ENCODE measurements around the gene RELL2.

DNA sequence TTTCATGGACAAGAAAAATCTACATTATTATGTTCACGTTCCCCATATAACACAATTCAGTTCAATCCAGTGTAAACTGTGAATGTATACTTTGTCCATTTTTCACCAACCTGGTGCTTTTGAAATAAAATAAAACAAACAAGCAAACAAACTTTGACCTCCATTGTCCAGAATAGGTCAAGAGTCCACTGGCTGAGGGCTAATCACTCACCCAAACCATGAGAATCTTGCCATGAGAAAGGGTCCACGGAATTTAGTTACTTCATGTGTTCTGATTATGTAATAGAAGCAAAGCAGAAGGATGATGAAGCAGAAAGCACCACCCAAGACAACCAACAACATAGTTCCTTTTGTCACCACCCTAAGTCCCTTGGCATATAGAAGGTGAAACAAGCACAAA lies 46.7 kb upstream of the RELL2 start:
- TF ChIP-seq, protein P1, sequence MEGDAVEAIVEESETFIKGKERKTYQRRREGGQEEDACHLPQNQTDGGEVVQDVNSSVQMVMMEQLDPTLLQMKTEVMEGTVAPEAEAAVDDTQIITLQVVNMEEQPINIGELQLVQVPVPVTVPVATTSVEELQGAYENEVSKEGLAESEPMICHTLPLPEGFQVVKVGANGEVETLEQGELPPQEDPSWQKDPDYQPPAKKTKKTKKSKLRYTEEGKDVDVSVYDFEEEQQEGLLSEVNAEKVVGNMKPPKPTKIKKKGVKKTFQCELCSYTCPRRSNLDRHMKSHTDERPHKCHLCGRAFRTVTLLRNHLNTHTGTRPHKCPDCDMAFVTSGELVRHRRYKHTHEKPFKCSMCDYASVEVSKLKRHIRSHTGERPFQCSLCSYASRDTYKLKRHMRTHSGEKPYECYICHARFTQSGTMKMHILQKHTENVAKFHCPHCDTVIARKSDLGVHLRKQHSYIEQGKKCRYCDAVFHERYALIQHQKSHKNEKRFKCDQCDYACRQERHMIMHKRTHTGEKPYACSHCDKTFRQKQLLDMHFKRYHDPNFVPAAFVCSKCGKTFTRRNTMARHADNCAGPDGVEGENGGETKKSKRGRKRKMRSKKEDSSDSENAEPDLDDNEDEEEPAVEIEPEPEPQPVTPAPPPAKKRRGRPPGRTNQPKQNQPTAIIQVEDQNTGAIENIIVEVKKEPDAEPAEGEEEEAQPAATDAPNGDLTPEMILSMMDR (IDR thresholded peaks at IDR 0.05), result no peak
- TF ChIP-seq POLR2A (IDR thresholded peaks at IDR 0.05) (no peak), POLR2AphosphoS5 (IDR thresholded peaks at IDR 0.05) (no peak)

All from sigmoid colon (tissue), 4 donors.